GM23248 (cell line): Measurements from ENCODE around the gene TBATA.

Experiments
- EZH2 ChIP-seq: fragments of 200-600 bp; sonication (generic); IDR thresholded peaks from 2 replicates; pipeline ENCODE4 v1.6.1; 2018; ENCODE audit warnings: antibody characterized with exemption, mild to moderate bottlenecking; ENCODE audit not compliant: insufficient read depth, poor library complexity, severe bottlenecking
- EZH2phosphoT487 ChIP-seq: fragments of 200-600 bp; sonication (generic); IDR thresholded peaks from 2 replicates; pipeline ENCODE4 v1.6.1; 2018; ENCODE audit warnings: antibody characterized with exemption, moderate library complexity, mild to moderate bottlenecking, low read depth; ENCODE audit not compliant: insufficient read depth

GRCh38 chr10:70815504-70816219, 30.5 kb upstream of the TBATA start, which contains the start of gene SGPL1:
- no peak for TF ChIP-seq EZH2
- TF ChIP-seq EZH2phosphoT487: no peak
